ENCODE data around the gene ACBD7. TPM values are rescaled to one million over a fixed set of nuclear protein-coding genes. Genes with fewer than 3 reads are reported as not detected.

Gene ACBD7
- total and polyA plus RNA-seq, 2 of the 8 experiments (the other 6 are each of a cell fraction or from before 2014, with no cell fraction given) = 9.0 to 17.8 TPM

DNA sequence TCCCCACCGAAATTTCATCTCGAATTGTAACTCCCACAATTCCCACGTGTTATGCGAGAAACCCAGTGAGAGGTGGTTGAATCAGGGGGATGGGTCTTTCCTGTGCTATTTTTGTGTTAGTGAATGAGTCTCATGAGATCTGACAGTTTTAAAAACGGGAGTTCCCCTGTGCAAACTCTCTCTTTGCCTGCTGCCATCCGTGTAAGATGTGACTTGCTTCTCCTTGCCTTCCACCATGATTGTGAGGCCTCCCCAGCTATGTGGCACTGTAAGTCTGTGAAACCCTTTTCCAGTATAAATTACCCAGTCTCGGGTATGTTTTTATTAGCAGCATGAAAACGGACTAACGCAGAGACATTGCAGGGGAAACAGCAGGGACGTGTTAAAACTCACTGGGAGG, 50.2 kb downstream of the ACBD7 start:
- Histone ChIP-seq H2BK5ac (ENCODE audit: low read depth, low read length) (no peak overlapping the region), H3K4me1 (replicated peaks in 1 of 4; ENCODE audit: control insufficient read depth in 3 of 4, insufficient read depth in 4 of 4, low read length in 3 of 4) (no peaks in the 10 kb centered on the region), H2AFZ (ENCODE audit: low read length) (no peak overlapping the region), H2AK5ac (ENCODE audit: low read depth, low read length) (no peak overlapping the region), H4K8ac (ENCODE audit: extremely low read depth, insufficient read depth, low read length) (no peak overlapping the region), H3K36me3 (ENCODE audit: control insufficient read depth in 2 of 4, insufficient read depth in 4 of 4, low read length in 3 of 4) (no peaks in the 10 kb centered on the region), H3K9me3 (ENCODE audit: insufficient read depth in 2 of 2, low read depth in 1 of 2, low read length in 1 of 2) (no peaks in the 10 kb centered on the region), H3K14ac (ENCODE audit: insufficient read length) (no peak overlapping the region), H2BK120ac (replicated peaks; ENCODE audit: low read depth, low read length) (no peak overlapping the region), H3K27me3 (replicated peaks in 1 of 4; ENCODE audit: control insufficient read depth in 3 of 4, extremely low read depth in 1 of 4, insufficient read depth in 3 of 4, low read length in 3 of 4) (no peaks in the 10 kb centered on the region; a peak in 1 of 7 replicates), H3K79me1 (ENCODE audit: low read depth, low read length) (no peaks in the 10 kb centered on the region), H3K23me2 (ENCODE audit: low read depth, low read length) (no peaks in the 10 kb centered on the region), H2BK15ac (ENCODE audit: low read length) (no peak overlapping the region), H3K9ac (replicated peaks in 1 of 4; ENCODE audit: extremely low read depth in 1 of 4, low read depth in 3 of 4, low read length in 3 of 4) (no peak overlapping the region), H3K18ac (ENCODE audit: extremely low read depth, low read length) (no peak overlapping the region), H3K56ac (replicated peaks; ENCODE audit: insufficient read length, low read depth, low read length) (no peak overlapping the region), H3K4me3 (ENCODE audit: extremely low read depth in 1 of 4, insufficient read depth in 2 of 4, low read depth in 3 of 4, low read length in 4 of 4) (no peak overlapping the region), H3K4me2 (ENCODE audit: insufficient read depth in 1 of 2, low read depth in 2 of 2, low read length in 2 of 2) (no peak overlapping the region), H2BK12ac (ENCODE audit: low read depth, low read length) (no peak overlapping the region), H2BK20ac (ENCODE audit: low read length) (no peak overlapping the region), H4K5ac (ENCODE audit: insufficient read length, low read depth, low read length) (no peak overlapping the region), H3K79me2 (ENCODE audit: control insufficient read depth in 1 of 2, insufficient read depth in 2 of 2, low read length in 2 of 2) (no peaks in the 10 kb centered on the region), H3K27ac (ENCODE audit: low read depth, low read length) (no peak overlapping the region), H3K23ac (ENCODE audit: insufficient read length) (no peak overlapping the region), H4K91ac (replicated peaks; ENCODE audit: insufficient read length, low read length) (no peak overlapping the region), H4K20me1 (replicated peaks in 1 of 2; ENCODE audit: control insufficient read depth in 1 of 2, insufficient read depth in 2 of 2, low read length in 2 of 2) (no peaks in the 10 kb centered on the region), H3K4ac (replicated peaks; ENCODE audit: insufficient read length, low read depth, low read length) (no peak overlapping the region)
- 96% methylated on average over 10 of the region's 10 CpGs; no CpG with 5 or more reads in 1 of the 2 experiments for WGBS, 2 experiments (ENCODE audit: extremely low coverage in 1 of 2, insufficient coverage in 1 of 2, insufficient read length in 1 of 2, insufficient replicate concordance in 2 of 2, low coverage in 1 of 2, low lambda C conversion rate in 2 of 2, missing lambda C conversion rate in 1 of 2)
- DNase-seq (ENCODE audit: low read depth in 1 of 2, low spot score in 2 of 2) (no peak), FAIRE-seq (no peak)
- ChIA-PET CTCF (ENCODE audit: partially characterized antibody) (no interaction called here), POLR2A (ENCODE audit: partially characterized antibody) (no interaction called here)
- TF ChIP-seq BRCA1 (IDR thresholded peaks at IDR 0.05; ENCODE audit: low read depth, low read length) (no peak), YY1 (IDR thresholded peaks at IDR 0.05; ENCODE audit: low read depth, low read length) (no peak), HDAC6 (IDR thresholded peaks at IDR 0.05; ENCODE audit: low read depth, low read length) (no peak)

All from H1 (cell line).